Posterior cingulate gyrus (tissue), 11 donors: ENCODE data around the gene CD6.
A peak's percentile ranks its signal among the peaks of the same experiment; 100 is the strongest.
"Not testable (repeated sequence)": the region's sequence is repeated elsewhere in the genome, so short reads cannot be mapped to it uniquely, and the experiment has no call there.

Source experiments
- DNase-seq, 10 donors: peaks; one replicate each; pipeline versions ENCODE4 v3.0.0 to v3.0.0-alpha.2; 2020 to 2021; ENCODE audit warnings: mixed read lengths in 3 of 10
- intact Hi-C: fragments of 100-400 bp; cut with DNase I; formaldehyde crosslinking; loops from one replicate; pipeline ENCODE4 v1.15.1; 2023

Gene CD6

DNA sequence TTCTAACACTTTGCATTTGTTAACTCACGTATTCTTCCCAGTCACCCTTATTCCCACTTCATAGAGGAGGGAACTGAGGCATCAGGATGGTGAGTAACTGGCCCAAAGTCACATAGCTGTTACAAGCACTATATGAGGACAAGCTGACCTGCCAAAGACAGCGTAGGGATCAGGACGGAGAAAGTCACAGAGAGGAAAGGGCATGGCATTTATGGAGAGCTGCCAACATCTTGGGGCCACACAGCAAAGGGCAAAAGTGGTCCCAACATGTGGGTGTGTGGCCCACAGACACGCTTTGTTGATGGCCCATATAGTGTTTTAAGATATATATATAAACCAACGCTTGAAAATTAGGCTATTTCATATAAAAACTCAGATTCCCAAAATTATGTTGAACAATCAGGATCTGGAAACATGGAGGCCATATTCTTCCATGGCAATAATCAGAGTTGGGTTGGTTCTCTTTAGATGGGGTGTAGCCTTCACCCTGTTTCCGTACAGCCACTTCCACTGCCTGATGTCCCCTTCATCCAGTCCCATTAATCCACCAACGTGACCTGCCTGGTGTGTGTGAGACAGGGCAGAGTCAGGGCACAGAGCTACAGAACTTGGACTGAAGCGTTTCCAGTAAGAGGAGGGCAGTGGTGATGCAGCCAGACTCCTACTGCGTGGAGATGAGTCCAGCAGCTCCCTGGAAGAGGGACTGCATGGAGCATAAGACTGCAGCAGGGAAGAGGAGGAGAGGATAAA is 90.9 kb downstream of the CD6 start:
- no peak for DNase-seq
- intact Hi-C loops: no loop called here

DNA sequence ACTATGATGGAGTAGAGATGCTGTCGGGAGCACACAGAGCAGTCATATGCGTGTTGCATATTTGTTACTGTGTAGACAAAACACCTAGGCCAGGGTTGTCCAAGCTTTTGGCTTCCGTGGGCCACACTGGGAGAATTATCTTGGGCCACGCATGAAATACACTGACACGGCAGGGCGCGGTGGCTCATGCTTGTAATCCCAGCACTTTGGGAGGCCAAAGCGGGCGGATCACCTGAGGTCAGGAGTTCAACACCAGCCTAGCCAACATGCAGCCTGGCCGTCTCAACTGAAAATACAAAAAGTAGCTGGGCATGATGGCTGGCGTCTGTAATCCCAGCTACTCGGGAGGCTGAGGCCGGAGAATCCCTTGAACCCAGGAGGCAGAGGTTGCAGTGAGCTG is 93.8 kb downstream of the CD6 start:
- intact Hi-C loops: not testable (repeated sequence)
- peak in 1 of 10 donors; percentile 49 for DNase-seq

DNA sequence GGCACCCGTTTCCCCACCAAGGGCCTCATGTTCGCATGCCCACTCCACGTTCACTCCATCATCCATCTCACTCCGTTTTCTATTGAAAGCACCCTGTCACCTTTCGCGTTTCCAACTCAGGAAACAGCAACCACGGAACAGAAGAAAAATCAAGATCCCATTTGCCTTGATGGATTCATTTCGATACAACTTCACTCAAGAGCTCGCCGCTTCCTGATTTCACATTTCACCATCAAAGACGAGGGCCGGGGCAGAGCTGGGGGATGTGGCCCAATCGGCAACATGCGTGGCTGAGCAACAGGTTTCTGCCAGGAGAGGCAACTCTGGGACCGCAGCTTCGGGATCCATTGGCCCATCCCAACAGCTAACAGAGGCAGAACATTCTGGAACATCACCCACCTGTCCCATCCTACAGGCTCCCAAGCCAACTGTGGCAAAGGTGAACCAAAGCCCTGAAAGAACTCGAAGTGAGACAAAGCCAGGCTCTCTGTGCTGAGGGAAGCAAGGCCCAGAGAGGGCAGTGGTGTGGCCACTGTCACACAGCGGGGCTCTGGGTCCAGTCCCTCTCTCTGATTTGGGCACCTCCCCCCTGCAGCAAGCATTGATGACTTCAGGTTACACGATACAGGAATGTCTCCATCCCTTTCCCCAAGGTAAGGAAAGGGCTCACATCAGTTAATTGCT is 94.6 kb downstream of the CD6 start:
- intact Hi-C loops: no loop called here
- no peak for DNase-seq

- DNase-seq: no peak
- intact Hi-C loops: no loop called here
Observed at GRCh38 chr11:61066645-61067044, 95.2 kb downstream of the CD6 start.

DNA sequence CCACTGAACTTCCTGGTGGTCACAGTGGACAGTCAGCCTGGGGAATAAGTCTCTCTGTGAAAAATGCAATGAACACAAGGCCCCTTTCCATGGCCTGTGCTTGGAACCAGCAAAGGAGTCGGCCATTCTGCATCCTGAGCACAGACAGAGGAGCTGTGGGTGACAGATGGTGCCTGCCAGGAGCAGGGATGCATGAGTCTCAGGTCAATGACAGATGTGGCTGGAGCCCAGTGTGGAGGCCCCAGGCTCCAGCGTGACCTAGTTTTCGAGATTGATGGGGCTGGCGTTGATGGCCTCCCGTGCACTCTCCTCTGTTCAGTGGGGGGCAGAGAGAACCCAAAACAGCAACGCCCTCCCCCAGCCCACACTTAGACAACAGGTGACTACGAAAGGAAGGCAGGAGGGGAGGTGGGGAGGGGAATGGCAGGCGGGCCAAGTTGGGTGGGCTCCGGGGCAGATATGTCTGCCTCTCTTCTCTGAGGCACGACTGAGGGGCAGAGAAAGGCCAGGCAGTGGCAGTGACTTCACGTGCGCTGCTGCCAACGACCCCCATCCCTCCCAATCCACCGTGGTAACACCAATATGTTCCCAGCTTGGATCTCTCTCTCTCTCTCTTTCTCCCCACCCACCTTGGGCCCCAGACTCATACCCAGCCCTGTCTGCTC is 96.4 kb downstream of the CD6 start:
- no peak for DNase-seq
- intact Hi-C loops: no loop called here

DNA sequence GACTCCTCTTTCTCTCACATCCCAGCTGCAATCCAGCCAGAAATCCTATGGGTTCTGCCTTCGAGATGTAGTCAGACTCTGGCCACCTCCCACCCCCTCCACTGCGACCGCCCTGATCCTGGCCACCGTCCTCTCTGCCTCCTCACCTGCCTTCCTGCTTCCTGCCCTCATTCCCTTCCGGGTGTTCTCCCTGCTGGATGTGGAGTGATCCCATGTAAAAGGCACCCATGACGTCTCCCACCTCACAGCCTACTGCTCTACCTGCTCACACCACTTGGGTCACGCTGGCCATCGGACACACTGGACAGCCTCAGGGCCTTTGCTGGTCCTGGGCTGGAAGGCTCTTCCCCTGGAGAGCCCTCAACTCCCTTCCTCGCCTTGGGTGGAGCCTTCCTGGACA is 97.1 kb downstream of the CD6 start:
- intact Hi-C loops: no loop called here
- DNase-seq: no peak

DNA sequence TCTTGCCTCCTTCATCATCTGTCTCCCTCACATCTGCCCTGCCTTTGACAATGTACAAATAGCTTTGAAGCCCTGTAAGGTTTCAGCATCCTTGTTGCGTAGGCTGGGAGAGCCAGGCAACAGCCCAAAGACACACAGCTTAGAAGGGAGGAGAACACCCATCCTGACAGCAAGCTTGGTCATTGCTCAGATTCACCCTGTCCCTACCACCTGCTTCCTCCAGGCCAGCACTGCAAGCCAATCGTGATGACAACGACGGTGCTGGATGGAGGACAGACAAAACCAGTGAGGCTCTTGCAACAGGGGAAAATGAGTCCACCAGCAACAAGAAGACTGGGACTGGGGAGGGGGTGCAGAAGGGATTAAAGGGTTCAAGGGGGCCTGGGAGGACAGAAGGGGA is 97.9 kb downstream of the CD6 start:
- intact Hi-C loops: no loop called here
- no peak for DNase-seq
